HepG2 (cell line): ENCODE data around the gene TUBA4A. TPM values are rescaled to one million over a fixed set of nuclear protein-coding genes. Genes with fewer than 3 reads are reported as not detected.

ENCODE experiments used
- ARHGAP35 ChIP-seq: sonication (generic); formaldehyde crosslinking; IDR thresholded peaks from 2 replicates; pipeline ENCODE4 v1.9.0; 2022; ENCODE audit warnings: mild to moderate bottlenecking, inconsistent platforms, moderate library complexity, missing genetic modification reagents, borderline replicate concordance
- ATF1 ChIP-seq: IDR thresholded peaks from 2 replicates; pipeline ENCODE4 v1.6.1; 2016; ENCODE audit warnings: mild to moderate bottlenecking, control low read depth
- BORCS8-MEF2B ChIP-seq: sonication (generic); formaldehyde crosslinking; IDR thresholded peaks from 2 replicates; pipeline ENCODE4 v1.8.0; 2022; ENCODE audit warnings: mild to moderate bottlenecking, missing genetic modification reagents
- ELF3 ChIP-seq: IDR thresholded peaks from 2 replicates; pipeline ENCODE4 v1.6.1; 2016; ENCODE audit warnings: missing genetic modification reagents, missing compliant biosample characterization
- HOXA5 ChIP-seq: sonication (generic); formaldehyde crosslinking; IDR thresholded peaks from 2 replicates; pipeline ENCODE4 v1.4.0; 2020; ENCODE audit warnings: missing genetic modification reagents
- HOXD1 ChIP-seq: sonication (generic); formaldehyde crosslinking; IDR thresholded peaks from 2 replicates; pipeline ENCODE4 v1.5.0; 2020; ENCODE audit warnings: missing genetic modification reagents
- JDP2 ChIP-seq: sonication (generic); formaldehyde crosslinking; IDR thresholded peaks from 2 replicates; pipeline ENCODE4 v1.8.1; 2022; ENCODE audit warnings: missing genetic modification reagents, borderline replicate concordance
- MAX ChIP-seq: IDR thresholded peaks from 2 replicates; pipeline ENCODE4 v1.6.1; 2012; ENCODE audit warnings: inconsistent platforms
- NPAS2 ChIP-seq: sonication (generic); formaldehyde crosslinking; IDR thresholded peaks from 2 replicates; pipeline ENCODE4 v1.8.0; 2022; ENCODE audit warnings: mild to moderate bottlenecking, missing genetic modification reagents, borderline replicate concordance
- PBX2 ChIP-seq: IDR thresholded peaks from 2 replicates; pipeline ENCODE4 v1.6.1; 2016; ENCODE audit warnings: control low read depth
- SMARCC2 ChIP-seq: fragments of 450-650 bp; IDR thresholded peaks from 2 replicates; pipeline ENCODE4 v1.6.1; 2017; ENCODE audit warnings: antibody characterized with exemption, mild to moderate bottlenecking
- SYNCRIP ChIP-seq: fragments of 200-400 bp; formaldehyde crosslinking; IDR thresholded peaks from 2 replicates; pipeline ENCODE4 v1.6.1; 2018; ENCODE audit warnings: mild to moderate bottlenecking, low read depth, low read length; ENCODE audit not compliant: insufficient read depth
- THYN1 ChIP-seq: sonication (generic); formaldehyde crosslinking; IDR thresholded peaks from 2 replicates; pipeline ENCODE4 v1.8.1; 2023; ENCODE audit warnings: low read depth, mild to moderate bottlenecking, moderate library complexity, missing genetic modification reagents, borderline replicate concordance
- ZGPAT ChIP-seq: IDR thresholded peaks from 2 replicates; pipeline ENCODE4 v1.6.1; 2016; ENCODE audit warnings: mild to moderate bottlenecking
- ZMAT3 ChIP-seq: sonication (generic); formaldehyde crosslinking; conservative IDR thresholded peaks from 2 replicates; pipeline ENCODE4 v1.7.0; 2021; ENCODE audit warnings: missing genetic modification reagents
- ZNF136 ChIP-seq: sonication (generic); formaldehyde crosslinking; IDR thresholded peaks from 2 replicates; pipeline ENCODE4 v1.8.1; 2022; ENCODE audit warnings: low read depth, mild to moderate bottlenecking, moderate library complexity, missing genetic modification reagents
- ZNF253 ChIP-seq: sonication (generic); formaldehyde crosslinking; IDR thresholded peaks from 2 replicates; pipeline ENCODE4 v1.8.0; 2022; ENCODE audit warnings: mild to moderate bottlenecking, missing genetic modification reagents, borderline replicate concordance
- ZNF343 ChIP-seq: sonication (generic); formaldehyde crosslinking; IDR thresholded peaks from 2 replicates; pipeline ENCODE4 v1.4.0; 2020; ENCODE audit warnings: mild to moderate bottlenecking, missing genetic modification reagents
- ZNF749 ChIP-seq: sonication (generic); formaldehyde crosslinking; IDR thresholded peaks from 2 replicates; pipeline ENCODE4 v1.8.0; 2022; ENCODE audit warnings: mild to moderate bottlenecking, missing genetic modification reagents, moderate library complexity, borderline replicate concordance
- ZNF792 ChIP-seq: IDR thresholded peaks from 2 replicates; pipeline ENCODE4 v1.6.1; 2016
- polyA plus RNA-seq, 8 experiments: library from polyadenylated mRNA; depleted of rRNA in 3 of 8; stranded (reverse) in 7 of 8; unstranded in 1 of 8; fragments of >200 nt; fragmentation: Illumina TruSeq in 4 of 8; extraction: Trizol in 4 of 8; gene quantifications; 2 replicates each; pipeline versions ENCODE4 v1.2.1 to v1.2.3, GENCODE V29; 2011 to 2016; ENCODE audit warnings: low read depth in 4 of 8, missing spikeins in 1 of 8, mixed read lengths in 1 of 8; ENCODE audit not compliant: insufficient read depth in 1 of 8
- total RNA-seq, 5 experiments: library from RNA; depleted of rRNA; stranded (reverse); fragments of >200 nt; fragmentation: Illumina TruSeq; extraction: Trizol; gene quantifications; 2 replicates each; pipeline ENCODE4 v1.2.3, GENCODE V29; 2016; ENCODE audit warnings: low read depth in 1 of 5
- TF ChIP-seq, protein P1 (sequence below): sonication (generic); formaldehyde crosslinking; IDR thresholded peaks from 2 replicates; pipeline ENCODE4 v1.9.0; 2022; ENCODE audit warnings: low read depth, missing genetic modification reagents

Gene TUBA4A
- total and polyA plus RNA-seq, 2 of the 13 experiments (the other 11 are each of a cell fraction or from before 2014, with no cell fraction given), result 1.3 to 12.7 TPM

DNA sequence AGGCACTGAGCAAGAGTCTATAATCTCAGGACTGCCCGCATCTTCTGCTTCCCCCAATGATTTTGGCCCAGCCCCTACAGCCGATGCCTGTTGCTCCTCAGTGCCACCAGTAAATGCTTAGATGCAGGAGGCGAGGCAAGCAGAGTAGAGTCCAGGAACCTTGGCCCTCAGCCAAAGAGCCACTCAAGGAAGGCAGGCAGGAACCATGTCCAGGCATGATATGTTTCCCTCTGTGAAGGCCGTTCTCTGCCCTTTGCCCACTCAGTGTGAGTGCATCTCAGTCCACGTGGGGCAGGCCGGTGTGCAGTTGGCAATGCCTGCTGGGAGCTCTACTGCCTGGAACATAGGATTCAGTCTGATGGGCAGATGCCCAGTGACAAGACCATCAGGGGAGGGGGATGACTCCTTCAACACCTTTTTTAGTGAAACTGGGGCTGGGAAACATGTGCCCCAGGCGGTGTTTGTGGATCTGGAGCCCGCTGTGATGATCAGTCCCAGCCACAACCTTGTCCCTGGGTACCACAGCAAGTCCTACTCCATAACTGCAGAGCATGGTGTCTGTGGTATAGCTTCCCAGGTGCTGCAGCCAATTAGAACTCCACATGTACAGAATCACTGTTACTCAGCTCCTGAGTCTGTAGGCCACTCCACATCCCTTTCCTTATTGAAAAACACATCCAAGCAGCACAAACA lies 15.8 kb upstream of the TUBA4A start (continued):
- TF ChIP-seq ZGPAT (CRISPR knock-in tag) (no peak), ZMAT3 (CRISPR knock-in tag) (0 out of 2 replicates have a peak, but pooled peaks have one; percentile 38), ELF3 (CRISPR knock-in tag) (no peak), HOXD1 (CRISPR knock-in tag) (no peak), HOXA5 (peak; percentile 32; the same call in 1 of the 2 replicates), ARHGAP35 (no peak; the same call in 1 of the 2 replicates), ZNF792 (CRISPR knock-in tag) (no peak), JDP2 (no peak), ATF1 (CRISPR knock-in tag) (no peak), ZNF136 (CRISPR knock-in tag) (no peak), BORCS8-MEF2B (CRISPR knock-in tag) (peak; percentile 14; the same call in 1 of the 2 replicates), PBX2 (CRISPR knock-in tag) (no peak), ZNF343 (CRISPR knock-in tag) (no peak), ZNF253 (no peak), SYNCRIP (no peak), SMARCC2 (no peak), NPAS2 (no peak), THYN1 (CRISPR knock-in tag) (no peak), ZNF749 (CRISPR knock-in tag) (no peak), MAX (peak; percentile 82)
- TF ChIP-seq, protein P1, sequence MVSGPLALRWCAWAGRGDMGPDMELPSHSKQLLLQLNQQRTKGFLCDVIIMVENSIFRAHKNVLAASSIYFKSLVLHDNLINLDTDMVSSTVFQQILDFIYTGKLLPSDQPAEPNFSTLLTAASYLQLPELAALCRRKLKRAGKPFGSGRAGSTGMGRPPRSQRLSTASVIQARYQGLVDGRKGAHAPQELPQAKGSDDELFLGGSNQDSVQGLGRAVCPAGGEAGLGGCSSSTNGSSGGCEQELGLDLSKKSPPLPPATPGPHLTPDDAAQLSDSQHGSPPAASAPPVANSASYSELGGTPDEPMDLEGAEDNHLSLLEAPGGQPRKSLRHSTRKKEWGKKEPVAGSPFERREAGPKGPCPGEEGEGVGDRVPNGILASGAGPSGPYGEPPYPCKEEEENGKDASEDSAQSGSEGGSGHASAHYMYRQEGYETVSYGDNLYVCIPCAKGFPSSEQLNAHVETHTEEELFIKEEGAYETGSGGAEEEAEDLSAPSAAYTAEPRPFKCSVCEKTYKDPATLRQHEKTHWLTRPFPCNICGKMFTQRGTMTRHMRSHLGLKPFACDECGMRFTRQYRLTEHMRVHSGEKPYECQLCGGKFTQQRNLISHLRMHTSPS (CRISPR knock-in tag), result peak; percentile 91
